GM23248 (cell line): ENCODE results near the gene PHLDB3.

ENCODE experiments used
- EZH2 ChIP-seq: fragments of 200-600 bp; sonication (generic); IDR thresholded peaks from 2 replicates; pipeline ENCODE4 v1.6.1; 2018; ENCODE audit warnings: antibody characterized with exemption, mild to moderate bottlenecking; ENCODE audit not compliant: insufficient read depth, poor library complexity, severe bottlenecking
- EZH2phosphoT487 ChIP-seq: fragments of 200-600 bp; sonication (generic); IDR thresholded peaks from 2 replicates; pipeline ENCODE4 v1.6.1; 2018; ENCODE audit warnings: antibody characterized with exemption, moderate library complexity, mild to moderate bottlenecking, low read depth; ENCODE audit not compliant: insufficient read depth

GRCh38 chr19:43502419-43502976 is 2.0 kb downstream of the PHLDB3 start:
- TF ChIP-seq EZH2: no peak
- TF ChIP-seq EZH2phosphoT487: no peak
